SH-SY5Y (cell line): Measurements from ENCODE around the gene TXLNA.

Experiments used
- GATA2 ChIP-seq: IDR thresholded peaks from 2 replicates; pipeline ENCODE4 v1.6.1; 2011; ENCODE audit warnings: mild to moderate bottlenecking, low read depth, low read length
- GATA3 ChIP-seq: IDR thresholded peaks from 2 replicates; pipeline ENCODE4 v1.6.1; 2011; ENCODE audit warnings: low read depth, mild to moderate bottlenecking, low read length, moderate library complexity

Gene TXLNA

DNA sequence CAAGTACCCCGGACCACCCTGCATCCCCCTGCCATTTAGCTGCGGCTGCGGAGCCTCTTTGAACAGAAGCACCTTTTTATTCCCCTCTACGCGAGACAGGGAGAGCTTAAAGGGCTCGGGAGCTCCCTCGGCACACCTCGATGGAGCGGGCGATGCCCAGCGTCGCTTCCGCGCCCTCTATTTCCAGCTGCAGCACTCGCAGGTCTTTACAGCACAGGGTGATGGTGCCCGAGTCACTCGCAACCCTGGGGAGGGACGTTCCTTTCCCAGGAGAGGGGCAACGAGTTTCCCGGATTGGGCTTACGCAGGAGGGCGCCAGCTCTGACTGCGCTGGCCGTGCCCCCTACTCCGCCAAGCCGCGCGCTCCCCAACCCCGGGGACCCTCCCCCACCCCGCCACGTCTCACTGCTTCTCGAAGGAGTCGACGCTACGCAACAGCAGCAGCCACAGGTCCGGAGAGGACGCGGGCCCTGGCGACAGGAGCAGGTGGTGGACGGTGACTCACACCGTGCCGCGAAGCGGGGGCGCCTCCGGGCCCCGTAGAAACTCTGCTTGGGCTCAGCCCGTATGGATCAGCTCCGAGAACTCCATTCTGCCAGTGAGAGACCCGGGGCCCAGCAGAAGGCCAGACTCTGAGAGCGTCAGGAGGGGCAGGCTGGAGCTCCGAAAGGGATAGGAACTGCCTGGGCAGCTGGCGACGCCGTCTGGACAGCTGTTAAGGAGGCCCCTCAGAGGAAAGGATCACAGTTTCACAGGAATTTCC lies 61.7 kb downstream of the TXLNA start:
- TF ChIP-seq GATA3 (no peak), GATA2 (no peak)

DNA sequence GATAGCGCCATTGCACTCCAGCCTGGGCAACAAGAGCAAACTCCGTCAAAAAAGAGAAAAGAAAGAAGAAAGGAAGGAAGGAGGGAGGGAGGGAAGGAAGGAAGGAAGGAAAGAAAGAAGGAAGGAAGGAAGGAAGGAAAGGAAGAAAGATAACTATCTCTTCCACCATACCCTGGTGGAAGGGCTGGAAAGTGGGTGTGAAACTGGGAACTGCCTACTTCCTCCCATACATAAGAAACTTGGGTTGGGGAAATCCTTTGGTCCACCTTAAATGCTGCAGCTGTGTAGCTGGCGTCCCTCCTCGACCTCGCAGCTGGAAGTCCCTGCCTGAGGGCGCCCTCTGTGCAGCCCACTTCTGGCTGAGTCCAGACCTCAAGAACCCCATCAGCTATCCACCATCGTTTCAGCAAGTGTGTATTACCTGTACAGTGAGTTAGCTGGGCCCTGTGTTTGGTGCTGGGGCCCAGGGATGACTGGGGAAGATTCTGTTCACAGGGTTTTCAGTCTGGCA lies 62.9 kb downstream of the TXLNA start:
- TF ChIP-seq GATA3 (no peak), GATA2 (no peak)

DNA sequence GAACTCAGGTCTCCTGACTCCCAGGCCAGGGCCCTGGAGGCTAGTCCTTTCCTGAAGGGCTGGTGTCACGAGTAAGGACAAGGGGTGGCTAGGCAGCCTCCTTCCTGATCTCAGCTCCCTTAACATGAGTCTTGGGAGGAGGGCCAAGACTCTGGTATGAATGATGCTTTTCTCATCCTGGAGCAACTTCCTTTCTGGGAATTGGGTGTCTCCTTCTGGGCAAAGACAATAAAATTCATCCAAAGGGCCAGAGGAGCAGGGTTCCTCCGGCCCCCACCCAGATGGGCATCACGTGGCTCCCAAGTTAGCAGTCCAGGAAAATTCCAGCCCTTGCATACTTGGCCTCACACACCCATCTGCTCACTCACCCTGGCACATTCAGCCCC lies 67.4 kb downstream of the TXLNA start, which contains the start of gene FAM167B:
FAM167B (plus strand) TSS at position 335 of the 386 bp plus-strand sequence. CDS start 200 bp downstream, outside the sequence.
- TF ChIP-seq GATA3 (no peak), GATA2 (no peak)

DNA sequence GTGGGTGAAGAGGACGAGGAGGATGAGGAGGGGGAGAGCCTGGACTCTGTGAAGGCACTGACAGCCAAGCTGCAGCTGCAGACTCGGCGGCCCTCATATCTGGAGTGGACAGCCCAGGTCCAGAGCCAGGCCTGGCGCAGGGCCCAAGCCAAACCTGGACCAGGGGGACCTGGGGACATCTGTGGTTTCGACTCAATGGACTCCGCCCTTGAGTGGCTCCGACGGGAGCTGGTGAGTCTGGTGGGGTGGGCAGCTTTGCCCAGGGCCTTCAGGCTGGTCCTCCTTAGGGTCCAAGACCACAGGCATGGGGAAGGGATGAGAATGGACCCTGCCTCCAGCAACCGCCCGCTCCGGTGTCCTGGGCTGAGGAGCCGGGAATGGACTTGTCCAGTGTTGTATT lies 68.0 kb downstream of the TXLNA start:
- TF ChIP-seq GATA3, result no peak
- TF ChIP-seq GATA2, result no peak
